Neural cell (in vitro differentiated cells): ENCODE results near the gene DDI1.

Experiments used
- CTCF ChIP-seq: fragments of 450-650 bp; IDR thresholded peaks from 2 replicates; pipeline ENCODE4 v1.5.1; 2014; ENCODE audit warnings: antibody characterized with exemption, mild to moderate bottlenecking, moderate library complexity; ENCODE audit not compliant: poor library complexity, severe bottlenecking
- EP300 ChIP-seq: fragments of 450-650 bp; conservative IDR thresholded peaks from 2 replicates; pipeline ENCODE4 v1.6.1; 2014; ENCODE audit warnings: antibody characterized with exemption, mild to moderate bottlenecking, moderate library complexity; ENCODE audit not compliant: poor library complexity, severe bottlenecking
- EZH2 ChIP-seq: fragments of 200-600, 300-800 bp; shearing (Covaris generic), sonication (generic); IDR thresholded peaks from 2 replicates; pipeline ENCODE4 v1.6.1; 2014; ENCODE audit warnings: antibody characterized with exemption, low read length, borderline replicate concordance, mild to moderate bottlenecking; ENCODE audit not compliant: insufficient read depth, poor library complexity, severe bottlenecking
- POLR2AphosphoS5 ChIP-seq: IDR thresholded peaks from 2 replicates; pipeline ENCODE4 v1.6.1; 2012
- RAD21 ChIP-seq: fragments of 450-650 bp; conservative IDR thresholded peaks from 2 replicates; pipeline ENCODE4 v1.6.1; 2014; ENCODE audit warnings: antibody characterized with exemption, mild to moderate bottlenecking, moderate library complexity
- SMC3 ChIP-seq: fragments of 450-650 bp; conservative IDR thresholded peaks from 2 replicates; pipeline ENCODE4 v1.6.1; 2014; ENCODE audit warnings: antibody characterized with exemption, mild to moderate bottlenecking, moderate library complexity; ENCODE audit not compliant: poor library complexity

- TF ChIP-seq POLR2AphosphoS5 (no peak), EP300 (no peak), EZH2 (no peak), CTCF (no peak), RAD21 (no peak), SMC3 (no peak)
Measured at GRCh38 chr11:104064034-104064630, 27.7 kb downstream of the DDI1 start.
